ENCODE data around the gene USP9X. TPM values are rescaled to one million over a fixed set of nuclear protein-coding genes. Genes with fewer than 3 reads are reported as not detected.

The USP9X gene
- total and polyA plus RNA-seq, 2 donors (not counting 3 experiments of a cell fraction or from before 2014, with no cell fraction given) = 13.7 to 66.8 TPM

GRCh38 chrX:41148553-41148952 is 63.3 kb downstream of the USP9X start:
- no peaks in the 10 kb centered on the region for H3K9me3 ChIP-seq (replicated peaks; ENCODE audit: control insufficient read depth, insufficient read depth, low read length)
- CTCF ChIA-PET = no interaction called here
- H3K9me1 ChIP-seq (replicated peaks; ENCODE audit: control insufficient read depth, extremely low read depth, insufficient read depth, low read length) = no peaks in the 10 kb centered on the region
- H3K27me3 ChIP-seq (ENCODE audit: control insufficient read depth in 2 of 2, insufficient read depth in 2 of 2, low read length in 2 of 2) = no peaks in the 10 kb centered on the region
- H4K20me1 ChIP-seq (replicated peaks; ENCODE audit: control insufficient read depth, extremely low read depth, insufficient read depth, low read length) = no peaks in the 10 kb centered on the region
- intact Hi-C loops (cut with micrococcal nuclease) (loop anchor here (1.0 to 2.0 kb wide), 2 partner anchors 64 to 186 kb away; partner anchors contain the start of gene DDX3X), dilution Hi-C loops (cut with MboI; ENCODE audit: extremely low pct_ligation_motif_present, low sequenced_read_pairs) (no loop called here)
- H3K9ac ChIP-seq (replicated peaks; ENCODE audit: extremely low read depth, insufficient read depth, low read length) = peak overlapping the region; percentile 48
- H3K4me3 ChIP-seq (replicated peaks in 1 of 3; ENCODE audit: insufficient read depth in 1 of 3, low read depth in 1 of 3, low read length in 3 of 3) = no peak overlapping the region
- H3K36me3 ChIP-seq (ENCODE audit: control insufficient read depth in 2 of 2, extremely low read depth in 1 of 2, insufficient read depth in 2 of 2, low read length in 2 of 2) = no peaks in the 10 kb centered on the region
- H3K4me2 ChIP-seq (ENCODE audit: insufficient read depth, low read length) = peak overlapping the region; percentile 79
- TF ChIP-seq POLR2AphosphoS5 (IDR thresholded peaks at IDR 0.05; ENCODE audit: insufficient read depth, low read depth, low read length) (no peak), FOS (IDR thresholded peaks at IDR 0.05; ENCODE audit: borderline replicate concordance, insufficient read depth, low read length) (peak; percentile 70), JUN (IDR thresholded peaks at IDR 0.05; ENCODE audit: borderline replicate concordance, insufficient read depth, insufficient read length, low read depth) (peak; percentile 50), GATA2 (IDR thresholded peaks at IDR 0.05; ENCODE audit: insufficient read depth, insufficient read length, low read depth, low read length) (no peak), MAX (IDR thresholded peaks at IDR 0.05; ENCODE audit: insufficient read depth, insufficient read length) (no peak), EZH2 (IDR thresholded peaks at IDR 0.05; ENCODE audit: borderline replicate concordance, low read depth, low read length, severe bottlenecking) (no peak), CTCF (IDR thresholded peaks at IDR 0.05; ENCODE audit: extremely low read depth in 1 of 2, insufficient read depth in 1 of 2, low read depth in 1 of 2, low read length in 2 of 2) (no peak), POLR2A (IDR thresholded peaks at IDR 0.05; ENCODE audit: low read depth, low read length) (no peak), MYC (IDR thresholded peaks at IDR 0.05; ENCODE audit: low read depth, low read length) (no peak)
- peak overlapping the region; percentile 80 for H3K27ac ChIP-seq (ENCODE audit: insufficient read depth, low read depth, low read length)
- FAIRE-seq (peak; percentile 73), DNase-seq (ENCODE audit: low read depth, low spot score) (peak; percentile 62)
- TSS peak; percentile 51 for BruUV-seq (replicated peaks)
- no peaks in the 10 kb centered on the region for H3K79me2 ChIP-seq (ENCODE audit: control insufficient read depth, insufficient read depth, low read length)
- POLR2A ChIA-PET = no interaction called here
- peaks cover 37% of the 10 kb centered on the region for H3K4me1 ChIP-seq (ENCODE audit: control insufficient read depth, extremely low read depth, insufficient read depth, low read length)
- no peak overlapping the region for H2AFZ ChIP-seq (ENCODE audit: low read depth, low read length)
